H1 (cell line): ENCODE results near the gene SRPRB.

Experiments
- CTCF ChIP-seq, 3 experiments: IDR thresholded peaks; 1 replicate in 2 of 3; 2 replicates in 1 of 3; pipeline versions ENCODE4 v1.5.1 to v1.6.1; 2011; ENCODE audit warnings: low read length in 3 of 3, mild to moderate bottlenecking in 3 of 3, inconsistent platforms in 2 of 3, low read depth in 1 of 3, moderate library complexity in 1 of 3; ENCODE audit not compliant: insufficient read depth in 1 of 3; ENCODE audit errors: control extremely low read depth in 1 of 3
- RFX5 ChIP-seq: IDR thresholded peaks from 2 replicates; pipeline ENCODE4 v1.6.1; 2011; ENCODE audit warnings: low read depth, low read length, improper control_type of control experiment, borderline replicate concordance

- no peak for TF ChIP-seq RFX5
- no peak for TF ChIP-seq CTCF (IDR thresholded peaks at IDR 0.05; ENCODE audit: control extremely low read depth in 1 of 3, insufficient read depth in 1 of 3, low read depth in 1 of 3, low read length in 3 of 3)
Observed at GRCh38 chr3:133761605-133762484, 43.8 kb upstream of the SRPRB start.
